SJCRH30 (cell line): Measurements from ENCODE around the gene CDC5L. TPM values are rescaled to one million over a fixed set of nuclear protein-coding genes. Genes with fewer than 3 reads are reported as not detected.

Experiments
- DNase-seq, 2 experiments: peaks; one replicate each; pipeline ENCODE4 v3.0.0-alpha.2; 2015 to 2020
- H3K27ac ChIP-seq: fragments of 250-450 bp; sonication (Bioruptor Pico); 2 replicates; pipeline ENCODE4 v1.5.1; 2020; ENCODE audit warnings: mild to moderate bottlenecking, moderate library complexity
- H3K27me3 ChIP-seq: fragments of 250-450 bp; sonication (Bioruptor Pico); 2 replicates; pipeline ENCODE4 v1.5.1; 2020; ENCODE audit warnings: mild to moderate bottlenecking, moderate library complexity
- H3K36me3 ChIP-seq: fragments of 250-450 bp; sonication (Bioruptor Pico); 2 replicates; pipeline ENCODE4 v1.5.1; 2020; ENCODE audit warnings: mild to moderate bottlenecking, moderate library complexity
- H3K4me1 ChIP-seq: fragments of 250-450 bp; sonication (Bioruptor Pico); 2 replicates; pipeline ENCODE4 v1.5.1; 2020; ENCODE audit warnings: mild to moderate bottlenecking, moderate library complexity
- H3K4me3 ChIP-seq: fragments of 250-450 bp; sonication (Bioruptor Pico); 2 replicates; pipeline ENCODE4 v1.5.1; 2020; ENCODE audit warnings: mild to moderate bottlenecking, moderate library complexity
- H3K9me3 ChIP-seq: fragments of 250-450 bp; sonication (Bioruptor Pico); replicated peaks from 2 replicates; pipeline ENCODE4 v1.5.1; 2020; ENCODE audit warnings: mild to moderate bottlenecking, moderate library complexity
- total RNA-seq: library from RNA; depleted of rRNA; stranded (reverse); fragments of >200 nt; shearing (Covaris generic); gene quantifications from 2 replicates; pipeline ENCODE4 v1.2.3, GENCODE V29; 2014

Gene CDC5L
- total RNA-seq, 1 experiment from 2014 or later, result 45.2 TPM

GRCh38 chr6:44356487-44356886 lies 31.0 kb upstream of the CDC5L start:
- Histone ChIP-seq H3K27me3 (no peaks in the 10 kb centered on the region), H3K4me3 (no peak overlapping the region), H3K27ac (no peak overlapping the region), H3K9me3 (no peaks in the 10 kb centered on the region), H3K36me3 (no peaks in the 10 kb centered on the region), H3K4me1 (no peaks in the 10 kb centered on the region)
- DNase-seq, result peak in 1 of 2 experiments; percentile 32

GRCh38 chr6:44359973-44360372 lies 27.5 kb upstream of the CDC5L start:
- Histone ChIP-seq H3K4me1 (no peaks in the 10 kb centered on the region), H3K27ac (no peak overlapping the region), H3K27me3 (no peaks in the 10 kb centered on the region), H3K36me3 (no peaks in the 10 kb centered on the region), H3K9me3 (no peaks in the 10 kb centered on the region), H3K4me3 (no peak overlapping the region)
- DNase-seq, result no peak

GRCh38 chr6:44361947-44362346 lies 25.6 kb upstream of the CDC5L start:
- no peaks in the 10 kb centered on the region for H3K27me3 ChIP-seq

GRCh38 chr6:44363377-44363926 lies 24.1 kb upstream of the CDC5L start:
- Histone ChIP-seq H3K27me3 (no peaks in the 10 kb centered on the region), H3K4me1 (no peaks in the 10 kb centered on the region), H3K27ac (no peak overlapping the region), H3K4me3 (no peak overlapping the region), H3K9me3 (no peaks in the 10 kb centered on the region), H3K36me3 (no peaks in the 10 kb centered on the region)
- no peak for DNase-seq

More at GRCh38 chr6:44361947-44362346, 25.6 kb upstream of the CDC5L start:
- H3K4me1 ChIP-seq, result no peaks in the 10 kb centered on the region
- no peak overlapping the region for H3K27ac ChIP-seq
- no peaks in the 10 kb centered on the region for H3K9me3 ChIP-seq
- no peaks in the 10 kb centered on the region for H3K36me3 ChIP-seq
- H3K4me3 ChIP-seq, result no peak overlapping the region
- DNase-seq, result no peak

- Histone ChIP-seq H3K36me3 (no peaks in the 10 kb centered on the region), H3K27me3 (no peaks in the 10 kb centered on the region), H3K27ac (no peak overlapping the region), H3K4me1 (no peaks in the 10 kb centered on the region), H3K4me3 (no peak overlapping the region), H3K9me3 (no peaks in the 10 kb centered on the region)
- no peak for DNase-seq
Measured at GRCh38 chr6:44366781-44367180, 20.7 kb upstream of the CDC5L start.

GRCh38 chr6:44367681-44368080 lies 19.8 kb upstream of the CDC5L start:
- H3K4me1 ChIP-seq, result no peaks in the 10 kb centered on the region
- no peaks in the 10 kb centered on the region for H3K27me3 ChIP-seq
- DNase-seq, result no peak
- no peak overlapping the region for H3K27ac ChIP-seq
- no peak overlapping the region for H3K4me3 ChIP-seq
- H3K9me3 ChIP-seq, result no peaks in the 10 kb centered on the region
- no peaks in the 10 kb centered on the region for H3K36me3 ChIP-seq

- H3K36me3 ChIP-seq, result no peaks in the 10 kb centered on the region
- no peaks in the 10 kb centered on the region for H3K27me3 ChIP-seq
- H3K4me1 ChIP-seq, result no peaks in the 10 kb centered on the region
- no peak overlapping the region for H3K27ac ChIP-seq
- no peaks in the 10 kb centered on the region for H3K9me3 ChIP-seq
- no peak for DNase-seq
- H3K4me3 ChIP-seq, result no peak overlapping the region
Measured at GRCh38 chr6:44373051-44373450, 14.5 kb upstream of the CDC5L start.

- H3K36me3 ChIP-seq, result no peaks in the 10 kb centered on the region
- no peaks in the 10 kb centered on the region for H3K4me1 ChIP-seq
- H3K9me3 ChIP-seq, result no peaks in the 10 kb centered on the region
- H3K4me3 ChIP-seq, result no peak overlapping the region
- no peak overlapping the region for H3K27ac ChIP-seq
- H3K27me3 ChIP-seq, result no peaks in the 10 kb centered on the region
- no peak for DNase-seq
Measured at GRCh38 chr6:44373787-44374186, 13.7 kb upstream of the CDC5L start.

GRCh38 chr6:44375071-44375470 lies 12.4 kb upstream of the CDC5L start:
- H3K27me3 ChIP-seq, result no peaks in the 10 kb centered on the region
- H3K4me1 ChIP-seq, result no peaks in the 10 kb centered on the region
- no peak for DNase-seq
- H3K9me3 ChIP-seq, result no peaks in the 10 kb centered on the region
- H3K4me3 ChIP-seq, result no peak overlapping the region
- no peak overlapping the region for H3K27ac ChIP-seq
- no peaks in the 10 kb centered on the region for H3K36me3 ChIP-seq

- H3K27me3 ChIP-seq, result no peaks in the 10 kb centered on the region
- no peaks in the 10 kb centered on the region for H3K36me3 ChIP-seq
- no peak for DNase-seq
- H3K4me1 ChIP-seq, result no peaks in the 10 kb centered on the region
- H3K27ac ChIP-seq, result no peak overlapping the region
- no peaks in the 10 kb centered on the region for H3K9me3 ChIP-seq
- H3K4me3 ChIP-seq, result no peak overlapping the region
Measured at GRCh38 chr6:44377484-44377883, 10.0 kb upstream of the CDC5L start.

- no peaks in the 10 kb centered on the region for H3K4me1 ChIP-seq
- no peaks in the 10 kb centered on the region for H3K27me3 ChIP-seq
- DNase-seq, result no peak
- no peak overlapping the region for H3K4me3 ChIP-seq
- no peak overlapping the region for H3K27ac ChIP-seq
- H3K9me3 ChIP-seq, result no peaks in the 10 kb centered on the region
- H3K36me3 ChIP-seq, result no peaks in the 10 kb centered on the region
Measured at GRCh38 chr6:44377971-44378370, 9.5 kb upstream of the CDC5L start.

- Histone ChIP-seq H3K4me3 (no peak overlapping the region), H3K4me1 (no peaks in the 10 kb centered on the region), H3K27ac (no peak overlapping the region), H3K27me3 (no peaks in the 10 kb centered on the region), H3K36me3 (no peaks in the 10 kb centered on the region), H3K9me3 (no peaks in the 10 kb centered on the region)
- no peak for DNase-seq
Measured at GRCh38 chr6:44381739-44382138, 5.8 kb upstream of the CDC5L start.

GRCh38 chr6:44386364-44386928 lies 1.1 kb upstream of the CDC5L start:
- H3K27me3 ChIP-seq, result no peaks in the 10 kb centered on the region
- no peaks in the 10 kb centered on the region for H3K9me3 ChIP-seq
- H3K27ac ChIP-seq, result peak overlapping the region; percentile 99; the same call in 1 of the 2 replicates
- H3K4me1 ChIP-seq, result peaks cover 8% of the 10 kb centered on the region; the same call in 1 of the 2 replicates
- H3K36me3 ChIP-seq, result peaks cover 11% of the 10 kb centered on the region
- DNase-seq, result no peak
- peak overlapping the region; percentile 96 for H3K4me3 ChIP-seq

GRCh38 chr6:44386929-44387345 lies 569 bp upstream of the CDC5L start:
- DNase-seq, result no peak
- Histone ChIP-seq H3K4me3 (peak overlapping the region; percentile 96), H3K36me3 (peaks cover 16% of the 10 kb centered on the region), H3K27me3 (no peaks in the 10 kb centered on the region), H3K27ac (peak overlapping the region; percentile 99), H3K9me3 (no peaks in the 10 kb centered on the region), H3K4me1 (peaks cover 8% of the 10 kb centered on the region; the same call in 1 of the 2 replicates)

GRCh38 chr6:44388135-44388487 lies 605 bp downstream of the CDC5L start:
- H3K27ac ChIP-seq, result peak overlapping the region; percentile 99

GRCh38 chr6:44388887-44389286 lies 1.4 kb downstream of the CDC5L start:
- no peaks in the 10 kb centered on the region for H3K27me3 ChIP-seq
- H3K4me3 ChIP-seq, result peak overlapping the region; percentile 96
- H3K4me1 ChIP-seq, result peaks cover 8% of the 10 kb centered on the region; the same call in 1 of the 2 replicates
- H3K36me3 ChIP-seq, result peaks cover 35% of the 10 kb centered on the region
- H3K9me3 ChIP-seq, result no peaks in the 10 kb centered on the region
- no peak for DNase-seq
- no peak overlapping the region for H3K27ac ChIP-seq

More at GRCh38 chr6:44388135-44388487, 605 bp downstream of the CDC5L start:
- Histone ChIP-seq H3K9me3 (no peaks in the 10 kb centered on the region), H3K27me3 (no peaks in the 10 kb centered on the region), H3K4me1 (peaks cover 8% of the 10 kb centered on the region; the same call in 1 of the 2 replicates), H3K4me3 (peak overlapping the region; percentile 96), H3K36me3 (peaks cover 28% of the 10 kb centered on the region)
- DNase-seq, result no peak
